HL-60/S4 (cell line): ENCODE data around the gene CALCA.

Source experiments
- in situ Hi-C: fragments of 300-500 bp; cut with MboI; formaldehyde crosslinking; loops from 2 replicates; pipeline ENCODE4 v1.14.3; 2022; ENCODE audit warnings: low sequenced_read_pairs

Gene CALCA

DNA sequence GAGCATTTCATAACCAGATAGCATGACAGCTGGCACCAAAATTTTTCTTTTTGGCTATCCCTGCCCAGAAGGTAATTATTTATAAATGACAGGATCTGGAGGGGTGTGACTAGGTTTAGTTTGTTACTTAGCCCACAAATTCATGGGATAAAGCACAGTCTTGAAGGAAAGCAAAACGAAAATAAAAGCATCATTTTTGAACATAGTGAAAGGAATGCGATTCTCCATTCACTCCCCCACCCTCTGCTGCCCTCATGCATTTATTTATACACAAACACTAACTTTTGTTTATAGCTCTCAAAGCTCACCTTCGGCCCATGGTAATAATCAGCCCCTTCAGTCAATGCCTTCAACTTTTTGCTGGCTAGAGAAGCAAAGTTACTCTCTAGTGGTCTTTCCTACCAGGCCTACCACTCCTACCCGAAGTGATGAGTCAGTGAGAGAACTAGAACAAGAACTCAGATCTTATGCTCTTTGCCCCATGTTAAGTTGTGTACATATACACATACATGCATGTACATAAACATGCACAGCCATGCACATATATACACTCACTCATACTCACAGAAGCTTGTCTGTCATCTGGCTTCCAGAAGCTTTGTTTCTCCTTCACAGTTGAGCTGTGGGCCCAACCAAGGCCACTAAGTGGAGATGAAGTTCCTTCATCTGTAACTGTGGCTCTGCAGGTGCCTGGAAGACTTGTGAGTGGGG, 22.6 kb downstream of the CALCA start:
- in situ Hi-C loops: no loop called here

DNA sequence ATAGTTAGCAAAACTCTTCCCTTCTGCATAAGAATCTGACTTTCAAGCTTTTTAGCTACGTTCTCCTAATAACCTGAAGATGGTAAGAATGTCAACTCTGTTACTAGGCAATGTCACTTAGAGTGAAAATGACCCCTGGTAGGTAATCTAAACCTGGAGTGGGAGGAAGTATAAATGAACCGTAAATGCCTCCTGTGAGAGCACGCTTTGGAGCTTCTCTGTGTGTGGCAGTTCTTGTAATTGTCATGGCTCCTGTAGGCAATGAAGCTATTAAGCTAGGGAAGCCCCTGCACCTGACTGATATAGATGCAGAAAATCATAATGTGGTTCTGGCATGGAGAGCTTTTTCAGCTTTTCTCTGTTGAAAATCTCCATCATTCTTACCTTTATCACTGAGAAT, 29.4 kb downstream of the CALCA start:
- in situ Hi-C loops: no loop called here

DNA sequence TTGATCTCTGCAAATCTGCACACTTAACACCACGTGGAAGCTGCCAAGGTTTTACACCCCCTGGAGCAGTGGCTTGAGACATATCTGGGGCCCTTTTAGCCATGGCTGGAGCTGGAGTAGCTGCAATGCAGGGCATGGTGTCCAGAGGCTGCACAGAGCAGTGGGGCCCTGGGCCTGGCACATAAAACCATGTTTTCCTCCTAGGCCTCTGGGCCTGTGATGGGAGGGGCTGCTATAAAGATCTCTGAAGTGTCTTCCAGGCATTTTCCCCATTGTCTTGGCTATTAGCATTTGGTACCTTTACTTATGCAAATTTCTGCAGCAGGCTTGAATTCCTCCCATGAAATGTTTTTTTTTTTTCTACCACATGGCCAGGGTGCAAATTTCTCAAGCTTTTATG, 33.2 kb downstream of the CALCA start:
- in situ Hi-C loops: no loop called here

DNA sequence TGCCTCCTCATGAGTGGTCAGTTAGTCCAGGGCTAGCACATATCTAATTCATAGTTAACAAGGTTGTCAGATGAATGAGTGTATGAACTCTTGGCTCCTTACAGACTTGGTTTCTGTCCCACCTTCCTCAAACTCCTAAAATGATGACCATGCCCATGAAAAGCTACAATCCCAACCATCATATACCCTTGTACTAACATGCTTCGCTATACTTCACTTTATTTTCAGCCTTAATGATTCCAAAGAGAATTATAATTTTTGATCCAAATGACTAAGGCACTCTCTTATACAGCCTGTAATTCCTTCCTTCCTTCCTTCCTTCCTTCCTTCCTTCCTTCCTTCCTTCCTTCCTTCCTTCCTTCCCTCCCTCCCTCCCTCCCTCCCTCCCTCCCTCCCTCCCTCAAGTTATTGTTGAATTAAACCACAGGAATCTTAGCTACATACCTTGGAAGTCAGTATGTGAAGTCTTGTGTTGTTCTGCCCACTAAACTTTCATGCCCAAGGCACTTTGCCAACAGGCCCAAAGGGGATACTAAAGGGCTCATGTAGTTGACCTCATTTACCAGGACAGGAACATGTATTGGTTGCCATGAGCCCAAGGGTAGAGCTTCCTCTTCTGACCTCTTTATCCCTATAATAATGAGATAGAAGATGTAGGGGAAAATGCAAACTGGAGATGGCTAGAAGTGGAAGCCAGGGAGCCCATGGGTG, 37.4 kb downstream of the CALCA start:
- in situ Hi-C loops: no loop called here

DNA sequence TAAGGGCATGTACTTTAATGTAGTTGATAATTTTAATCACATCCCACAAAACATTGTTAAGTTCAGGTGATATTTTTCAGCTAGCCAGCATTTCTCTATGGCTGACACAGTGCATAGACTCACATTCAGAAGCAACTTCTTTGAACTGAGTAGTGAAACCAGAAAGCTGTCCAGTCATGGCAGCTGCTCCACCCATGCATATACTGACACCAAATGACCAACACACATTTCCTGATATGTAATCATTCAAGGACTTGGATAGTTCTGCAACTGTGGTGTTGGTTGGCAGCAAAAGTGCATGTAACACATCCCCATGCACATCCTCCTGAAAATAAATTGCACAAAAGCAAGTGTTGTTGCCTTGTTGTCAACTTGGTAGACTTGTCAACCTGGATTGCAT, 39.7 kb downstream of the CALCA start:
- in situ Hi-C loops: no loop called here

DNA sequence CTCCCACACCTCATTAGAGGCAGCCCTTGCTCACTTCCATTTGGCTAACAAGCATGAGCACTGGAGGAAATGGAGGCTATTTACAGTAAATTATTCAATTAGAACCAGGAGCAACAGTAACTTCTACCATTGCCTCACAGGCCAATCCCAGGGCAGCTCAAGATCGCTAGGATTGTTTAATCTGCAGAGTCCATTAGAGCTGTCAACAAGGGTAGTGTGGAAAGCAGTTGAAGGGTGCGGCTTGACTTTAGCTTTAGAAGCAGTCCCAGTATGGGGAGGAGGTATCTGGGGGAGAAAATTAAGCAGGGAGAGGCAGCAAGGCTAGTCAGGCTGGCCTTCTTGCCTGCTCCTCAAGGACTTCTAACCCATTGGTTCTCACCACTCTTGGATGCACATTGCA, 41.8 kb downstream of the CALCA start:
- in situ Hi-C loops: no loop called here

DNA sequence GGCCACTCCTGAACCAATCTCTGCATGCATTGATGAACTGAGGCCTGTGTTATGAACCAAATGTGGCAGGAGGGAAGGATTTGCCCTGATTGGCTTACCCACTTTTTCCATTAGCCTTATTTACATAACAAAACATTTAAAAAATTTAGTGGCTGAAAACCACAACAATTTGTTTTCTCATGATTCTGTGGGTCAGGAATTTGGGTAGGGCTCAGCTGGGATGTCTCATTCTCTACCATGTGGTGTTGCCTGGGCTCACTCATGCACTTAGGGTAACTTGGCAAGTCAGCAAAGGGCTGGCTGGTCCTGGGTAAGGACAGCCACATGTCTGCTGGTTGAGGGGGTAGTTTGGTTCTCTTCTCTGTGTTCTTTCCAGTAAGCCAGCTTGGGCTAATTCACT, 45.0 kb downstream of the CALCA start:
- in situ Hi-C loops: no loop called here

DNA sequence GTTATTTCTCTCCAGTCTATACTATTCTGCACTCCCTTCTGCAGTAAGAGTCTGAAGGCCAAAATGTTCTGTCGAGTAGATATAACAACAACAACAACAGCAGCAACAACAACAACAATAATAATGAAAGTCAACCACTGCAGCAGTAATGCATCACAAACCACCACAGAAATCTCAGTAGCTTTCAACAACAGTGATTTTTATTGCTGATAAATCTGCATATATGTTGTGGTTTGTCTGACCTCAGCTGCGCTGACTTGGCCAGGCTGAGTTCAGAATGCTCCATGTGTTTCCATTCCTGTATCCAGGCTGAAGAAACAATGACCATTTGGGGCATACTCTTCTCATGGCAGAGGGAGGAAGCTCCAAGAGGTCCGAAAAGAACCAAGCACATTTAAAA, 47.8 kb downstream of the CALCA start:
- in situ Hi-C loops: no loop called here
